Glomerular endothelial cell (primary cell): Measurements from ENCODE around the gene SLC6A15. TPM values are rescaled to one million over a fixed set of nuclear protein-coding genes. Genes with fewer than 3 reads are reported as not detected.

Source experiments
- DNase-seq: peaks from one replicate; pipeline ENCODE4 v3.0.0-alpha.2; 2011; ENCODE audit warnings: low read depth, low spot score; ENCODE audit errors: extremely low read depth
- total RNA-seq: library from RNA; depleted of rRNA; stranded (reverse); fragments of >200 nt; gene quantifications from 2 replicates; pipeline ENCODE4 v1.2.3, GENCODE V29; 2015

SLC6A15 gene
- 2.4 and 10.0 TPM in 2 replicates for total RNA-seq

GRCh38 chr12:84912198-84913128 is at the start of gene SLC6A15:
Gene SLC6A15 (minus strand): TSS chr12:84912799. CDS start chr12:84892120, 20,679 bp downstream.
- DNase-seq, result no peak

- no peak for DNase-seq
Observed at GRCh38 chr12:84960918-84961317, 48.3 kb upstream of the SLC6A15 start.

- DNase-seq, result no peak
Observed at GRCh38 chr12:84955298-84955697, 42.7 kb upstream of the SLC6A15 start.

GRCh38 chr12:84954415-84954814 is 41.8 kb upstream of the SLC6A15 start:
- no peak for DNase-seq

GRCh38 chr12:84950971-84951546 is 38.5 kb upstream of the SLC6A15 start:
- no peak for DNase-seq

- no peak for DNase-seq
Observed at GRCh38 chr12:84946753-84947152, 34.2 kb upstream of the SLC6A15 start.

GRCh38 chr12:84937415-84937814 is 24.8 kb upstream of the SLC6A15 start:
- DNase-seq, result no peak

- no peak for DNase-seq
Observed at GRCh38 chr12:84929501-84929900, 16.9 kb upstream of the SLC6A15 start.

GRCh38 chr12:84924981-84925380 is 12.4 kb upstream of the SLC6A15 start:
- DNase-seq, result no peak

- DNase-seq, result no peak
Observed at GRCh38 chr12:84922693-84923092, 10.1 kb upstream of the SLC6A15 start.

- DNase-seq, result no peak
Observed at GRCh38 chr12:84920331-84920730, 7.7 kb upstream of the SLC6A15 start.

- no peak for DNase-seq
Observed at GRCh38 chr12:84919271-84919670, 6.7 kb upstream of the SLC6A15 start.

GRCh38 chr12:84913129-84913515 is 523 bp upstream of the SLC6A15 start:
- DNase-seq, result no peak

- DNase-seq, result no peak
Observed at GRCh38 chr12:84911271-84912197, 1.1 kb downstream of the SLC6A15 start.

- DNase-seq, result no peak
Observed at GRCh38 chr12:84910549-84911241, 1.9 kb downstream of the SLC6A15 start.

- no peak for DNase-seq
Observed at GRCh38 chr12:84904051-84904450, 8.5 kb downstream of the SLC6A15 start.

- DNase-seq, result no peak
Observed at GRCh38 chr12:84891106-84891838, 21.3 kb downstream of the SLC6A15 start.

- DNase-seq, result no peak
Observed at GRCh38 chr12:84889818-84890217, 22.8 kb downstream of the SLC6A15 start.

GRCh38 chr12:84888861-84889260 is 23.7 kb downstream of the SLC6A15 start:
- no peak for DNase-seq

- no peak for DNase-seq
Observed at GRCh38 chr12:84877340-84877739, 35.3 kb downstream of the SLC6A15 start.
